ENCODE measurements around the gene SHMT2. TPM values are rescaled to one million over a fixed set of nuclear protein-coding genes. Genes with fewer than 3 reads are reported as not detected.

Gene SHMT2
- total RNA-seq, 4 donors from 2014 or later = 20.5 to 42.4 (median 34.4) TPM

- ATAC-seq = no peak
- Histone ChIP-seq H3K36me3 (peaks cover 0 to 57% of the 10 kb centered on the region in 2 donors), H3K4me3 (no peak overlapping the region), H3K27ac (no peak overlapping the region), H3K4me1 (no peaks in the 10 kb centered on the region), H3K27me3 (peaks cover 1% of the 10 kb centered on the region), H3K9me3 (no peaks in the 10 kb centered on the region)
- TF ChIP-seq EP300 (IDR thresholded peaks at IDR 0.05) (no peak), CTCF (IDR thresholded peaks at IDR 0.05) (no peak), POLR2AphosphoS5 (IDR thresholded peaks at IDR 0.05) (no peak), POLR2A (IDR thresholded peaks at IDR 0.05) (no peak)
- 65 to 87% methylated on average over 3 of the region's 14 CpGs for WGBS, 2 donors (ENCODE audit: low coverage in 1 of 2)
These were observed 25.2 kb downstream of the SHMT2 start for GRCh38 chr12:57254506-57255280.

GRCh38 chr12:57255916-57256315 is 26.4 kb downstream of the SHMT2 start:
- no peak for ATAC-seq

GRCh38 chr12:57258977-57259970 is 29.8 kb downstream of the SHMT2 start:
- Histone ChIP-seq H3K27ac (no peak overlapping the region), H3K36me3 (peaks cover 0 to 92% of the 10 kb centered on the region in 2 donors), H3K27me3 (no peaks in the 10 kb centered on the region), H3K9me3 (no peaks in the 10 kb centered on the region), H3K4me1 (peaks cover 0 to 9% (median 0%) of the 10 kb centered on the region in 3 donors), H3K4me3 (no peak overlapping the region)
- no peak for ATAC-seq
- TF ChIP-seq POLR2A (IDR thresholded peaks at IDR 0.05) (no peak), CTCF (IDR thresholded peaks at IDR 0.05) (no peak), EP300 (IDR thresholded peaks at IDR 0.05) (no peak), POLR2AphosphoS5 (IDR thresholded peaks at IDR 0.05) (no peak)
- WGBS, 2 donors (ENCODE audit: low coverage in 1 of 2) = 19 to 33% methylated on average over 2 of the region's 6 CpGs

More at GRCh38 chr12:57255916-57256315, 26.4 kb downstream of the SHMT2 start:
- WGBS, 2 donors (ENCODE audit: low coverage in 1 of 2) = 58 to 80% methylated on average over 2 to 4 of the region's 6 CpGs
- Histone ChIP-seq H3K36me3 (peaks cover 0 to 70% of the 10 kb centered on the region in 2 donors), H3K27ac (no peak overlapping the region), H3K4me1 (no peaks in the 10 kb centered on the region), H3K27me3 (no peaks in the 10 kb centered on the region), H3K4me3 (no peak overlapping the region), H3K9me3 (no peaks in the 10 kb centered on the region)
- TF ChIP-seq CTCF (IDR thresholded peaks at IDR 0.05) (no peak), EP300 (IDR thresholded peaks at IDR 0.05) (no peak), POLR2AphosphoS5 (IDR thresholded peaks at IDR 0.05) (no peak), POLR2A (IDR thresholded peaks at IDR 0.05) (no peak)

GRCh38 chr12:57260366-57260765 is 30.9 kb downstream of the SHMT2 start:
- Histone ChIP-seq H3K4me3 (no peak overlapping the region), H3K36me3 (peaks cover 0 to 91% of the 10 kb centered on the region in 2 donors), H3K9me3 (no peaks in the 10 kb centered on the region), H3K4me1 (peaks cover 0 to 9% (median 0%) of the 10 kb centered on the region in 3 donors), H3K27me3 (no peaks in the 10 kb centered on the region), H3K27ac (no peak overlapping the region)
- ATAC-seq = no peak
- TF ChIP-seq EP300 (IDR thresholded peaks at IDR 0.05) (no peak), POLR2AphosphoS5 (IDR thresholded peaks at IDR 0.05) (no peak), POLR2A (IDR thresholded peaks at IDR 0.05) (no peak), CTCF (IDR thresholded peaks at IDR 0.05) (no peak)
- WGBS, 2 donors (ENCODE audit: low coverage in 1 of 2) = 40 to 70% methylated on average over 1 to 3 of the region's 4 CpGs
